CD4-positive, CD25-positive, alpha-beta regulatory T cell (primary cell): ENCODE data around the gene PRPF39. TPM values are rescaled to one million over a fixed set of nuclear protein-coding genes. Genes with fewer than 3 reads are reported as not detected.
"Not testable (repeated sequence)": the region's sequence is repeated elsewhere in the genome, so short reads cannot be mapped to it uniquely, and the experiment has no call there.

Experiments
- ATAC-seq, 2 donors: fragments of 150-1000 bp; cut with Tn5 transposase; one replicate each; pipeline ENCODE4 v1.10.0; 2021; ENCODE audit warnings: low read depth in 2 of 2, moderate number of reproducible peaks in 2 of 2, moderate library complexity in 1 of 2
- DNase-seq, 3 donors: peaks; one replicate each; pipeline versions ENCODE4 v3.0.0 to v3.0.0-alpha.2; 2012 to 2022; ENCODE audit warnings: mixed read lengths in 1 of 3
- H3K27ac ChIP-seq: one replicate; pipeline ENCODE4 v1.7.0; 2013; ENCODE audit warnings: mild to moderate bottlenecking, low read length; ENCODE audit not compliant: insufficient read depth, poor library complexity, severe bottlenecking
- H3K27me3 ChIP-seq: one replicate; pipeline ENCODE4 v1.7.0; 2013; ENCODE audit warnings: low read length; ENCODE audit not compliant: control insufficient read depth, insufficient read depth
- H3K36me3 ChIP-seq: one replicate; pipeline ENCODE4 v1.7.0; 2013; ENCODE audit warnings: mild to moderate bottlenecking, low read length, moderate library complexity; ENCODE audit not compliant: control insufficient read depth, insufficient read depth
- H3K4me1 ChIP-seq: 2 replicates; pipeline ENCODE4 v1.7.0; 2013; ENCODE audit warnings: mild to moderate bottlenecking, low read length; ENCODE audit not compliant: insufficient read depth, control insufficient read depth, poor library complexity, severe bottlenecking
- H3K4me3 ChIP-seq: one replicate; pipeline ENCODE4 v1.7.0; 2013; ENCODE audit warnings: low read depth, mild to moderate bottlenecking, low read length, moderate library complexity
- H3K9me3 ChIP-seq, 2 experiments: 1 replicate in 1 of 2; 2 replicates in 1 of 2; pipeline ENCODE4 v1.7.0; 2013; ENCODE audit warnings: low read length in 2 of 2, mild to moderate bottlenecking in 1 of 2, moderate library complexity in 1 of 2; ENCODE audit not compliant: control insufficient read depth in 2 of 2
- H3K27ac Mint-ChIP-seq, 3 donors: one replicate each; pipeline ENCODE4 v1.8.0; 2020 to 2022; ENCODE audit warnings: mild to moderate bottlenecking in 3 of 3, mixed read lengths in 3 of 3, moderate library complexity in 2 of 3
- H3K27me3 Mint-ChIP-seq: one replicate; pipeline ENCODE4 v1.8.0; 2022; ENCODE audit warnings: mild to moderate bottlenecking, mixed read lengths
- H3K36me3 Mint-ChIP-seq: one replicate; pipeline ENCODE4 v1.8.0; 2020; ENCODE audit warnings: mixed read lengths
- H3K4me1 Mint-ChIP-seq, 4 donors: one replicate each; pipeline ENCODE4 v1.8.0; 2020 to 2022; ENCODE audit warnings: mixed read lengths in 4 of 4, mild to moderate bottlenecking in 1 of 4
- H3K4me3 Mint-ChIP-seq, 4 donors: one replicate each; pipeline ENCODE4 v1.8.0; 2020 to 2022; ENCODE audit warnings: mild to moderate bottlenecking in 4 of 4, mixed read lengths in 4 of 4, moderate library complexity in 3 of 4
- H3K9me3 Mint-ChIP-seq, 7 donors: one replicate each; pipeline ENCODE4 v1.8.0; 2020 to 2022; ENCODE audit warnings: mixed read lengths in 7 of 7, mild to moderate bottlenecking in 3 of 7, moderate library complexity in 2 of 7
- polyA plus RNA-seq, 4 donors: library from polyadenylated mRNA; unstranded; fragments of 300-500 nt; fragmentation: Illumina TruSeq; gene quantifications; one replicate each; pipeline ENCODE4 v1.2.3, GENCODE V29; 2021
- total RNA-seq: library from RNA; stranded (reverse); gene quantifications from one replicate; pipeline ENCODE4 v1.2.3, GENCODE V29; 2022

Gene PRPF39
- total and polyA plus RNA-seq, 5 donors from 2014 or later = 5.5 to 64.4 (median 12.2) TPM

DNA sequence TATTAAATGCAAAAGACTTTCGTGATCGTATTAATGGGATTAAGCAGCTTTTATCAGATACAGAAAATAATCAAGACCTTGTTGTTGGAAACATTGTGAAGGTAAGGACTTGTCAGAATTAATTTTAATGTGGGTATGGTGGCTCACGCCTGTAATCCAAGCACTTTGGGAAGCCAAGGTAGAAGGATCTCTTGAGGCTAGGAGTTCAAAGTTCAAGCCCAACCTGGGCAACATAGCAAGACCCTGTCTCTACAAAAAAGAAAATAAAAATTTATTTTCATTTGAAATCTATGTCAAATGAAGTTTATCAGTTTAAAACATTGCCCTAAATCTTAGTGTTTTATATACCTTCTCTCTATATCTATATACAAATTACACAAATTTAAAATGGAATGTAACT, 17.2 kb upstream of the PRPF39 start:
- Histone ChIP-seq H3K27ac (no peak overlapping the region), H3K9me3 (no peaks in the 10 kb centered on the region), H3K36me3 (no peaks in the 10 kb centered on the region), H3K4me3 (no peak overlapping the region), H3K27me3 (no peaks in the 10 kb centered on the region), H3K4me1 (no peaks in the 10 kb centered on the region)
- Mint-ChIP-seq H3K27me3 (no peaks in the 10 kb centered on the region), H3K36me3 (peaks cover 25% of the 10 kb centered on the region), H3K27ac (no peak overlapping the region), H3K4me3 (no peak overlapping the region), H3K9me3 (peaks cover 0 to 2% (median 0%) of the 10 kb centered on the region in 7 donors), H3K4me1 (peaks cover 0 to 11% (median 5%) of the 10 kb centered on the region in 4 donors)
- ATAC-seq (no peak), DNase-seq (no peak)

DNA sequence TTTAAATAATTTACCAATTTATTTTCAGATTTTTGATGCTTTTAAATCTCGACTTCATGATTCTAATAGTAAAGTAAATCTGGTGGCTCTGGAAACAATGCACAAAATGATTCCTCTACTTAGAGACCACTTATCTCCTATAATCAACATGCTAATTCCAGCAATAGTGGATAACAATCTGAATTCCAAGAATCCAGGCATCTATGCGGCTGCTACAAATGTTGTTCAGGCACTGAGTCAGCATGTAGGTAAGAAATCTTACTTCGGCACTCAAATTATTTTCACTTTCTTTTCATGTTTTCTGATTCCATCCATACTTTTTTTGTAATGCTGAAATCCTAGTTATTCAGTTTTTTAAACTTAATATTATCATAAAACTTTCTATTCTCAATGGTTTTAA, 15.5 kb upstream of the PRPF39 start:
- Histone ChIP-seq H3K27me3 (no peaks in the 10 kb centered on the region), H3K4me3 (no peak overlapping the region), H3K9me3 (no peaks in the 10 kb centered on the region), H3K4me1 (no peaks in the 10 kb centered on the region), H3K36me3 (peaks cover 3% of the 10 kb centered on the region), H3K27ac (no peak overlapping the region)
- peaks cover 0 to 11% (median 3%) of the 10 kb centered on the region in 4 donors for H3K4me1 Mint-ChIP-seq
- H3K27ac Mint-ChIP-seq = no peak overlapping the region
- no peak overlapping the region for H3K4me3 Mint-ChIP-seq
- H3K36me3 Mint-ChIP-seq = peaks cover 20% of the 10 kb centered on the region
- peaks cover 0 to 2% (median 0%) of the 10 kb centered on the region in 7 donors for H3K9me3 Mint-ChIP-seq
- ATAC-seq (no peak), DNase-seq (no peak)
- no peaks in the 10 kb centered on the region for H3K27me3 Mint-ChIP-seq

DNA sequence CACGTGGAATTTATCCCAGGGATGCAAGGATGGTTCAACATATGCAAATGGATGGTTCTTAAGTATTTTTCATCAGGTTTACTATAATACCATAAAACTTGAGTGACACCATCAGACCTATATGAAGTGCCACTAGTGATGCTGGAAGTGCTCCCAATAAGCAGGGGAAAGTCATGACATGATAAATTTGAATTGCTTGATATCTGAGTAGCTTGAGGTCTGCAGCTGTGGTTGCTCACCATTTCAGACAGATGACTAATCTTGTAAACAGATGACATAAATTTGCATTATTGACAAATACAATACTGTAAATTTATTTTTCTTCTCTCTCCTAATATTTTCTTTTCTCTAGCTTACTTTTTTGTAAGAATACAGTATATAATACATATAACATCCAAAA, 13.7 kb upstream of the PRPF39 start:
- peaks cover 14% of the 10 kb centered on the region for H3K36me3 Mint-ChIP-seq
- H3K27me3 Mint-ChIP-seq = no peaks in the 10 kb centered on the region
- Histone ChIP-seq H3K9me3 (no peaks in the 10 kb centered on the region), H3K36me3 (peaks cover 4% of the 10 kb centered on the region), H3K27me3 (no peaks in the 10 kb centered on the region), H3K4me3 (no peak overlapping the region), H3K27ac (no peak overlapping the region), H3K4me1 (no peaks in the 10 kb centered on the region)
- H3K27ac Mint-ChIP-seq = no peak overlapping the region
- peaks cover 0 to 5% (median 0%) of the 10 kb centered on the region in 4 donors for H3K4me1 Mint-ChIP-seq
- H3K9me3 Mint-ChIP-seq = no peaks in the 10 kb centered on the region
- ATAC-seq (no peak), DNase-seq (no peak)
- H3K4me3 Mint-ChIP-seq = no peak overlapping the region

DNA sequence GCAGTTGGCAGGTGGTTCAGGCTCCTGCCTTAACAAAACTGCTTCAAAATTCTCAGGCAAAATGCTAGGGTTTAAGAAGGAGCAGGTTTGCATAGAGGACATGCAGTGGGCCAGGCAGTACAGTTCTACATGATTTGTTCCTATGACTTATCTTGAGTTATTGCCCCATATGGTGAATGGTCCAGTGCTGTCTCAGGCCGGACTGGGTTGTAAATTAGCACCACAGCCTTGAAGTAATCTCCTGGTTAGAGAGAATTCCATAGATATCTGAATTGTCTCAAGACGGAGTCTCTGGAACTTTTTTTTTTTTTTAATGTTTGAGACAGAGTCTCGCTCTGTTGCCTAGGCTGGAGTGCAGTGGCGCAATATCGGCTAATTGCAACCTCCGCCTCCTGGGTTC, 11.8 kb upstream of the PRPF39 start:
- Mint-ChIP-seq H3K4me1 (peaks cover 0 to 5% (median 0%) of the 10 kb centered on the region in 4 donors), H3K27ac (no peak overlapping the region), H3K27me3 (no peaks in the 10 kb centered on the region), H3K4me3 (no peak overlapping the region), H3K9me3 (no peaks in the 10 kb centered on the region), H3K36me3 (peaks cover 14% of the 10 kb centered on the region)
- H3K27ac ChIP-seq = no peak overlapping the region
- H3K9me3 ChIP-seq = no peaks in the 10 kb centered on the region
- H3K4me3 ChIP-seq = no peak overlapping the region
- ATAC-seq (no peak), DNase-seq (no peak)
- peaks cover 4% of the 10 kb centered on the region for H3K36me3 ChIP-seq
- H3K27me3 ChIP-seq = no peaks in the 10 kb centered on the region
- H3K4me1 ChIP-seq = no peaks in the 10 kb centered on the region

DNA sequence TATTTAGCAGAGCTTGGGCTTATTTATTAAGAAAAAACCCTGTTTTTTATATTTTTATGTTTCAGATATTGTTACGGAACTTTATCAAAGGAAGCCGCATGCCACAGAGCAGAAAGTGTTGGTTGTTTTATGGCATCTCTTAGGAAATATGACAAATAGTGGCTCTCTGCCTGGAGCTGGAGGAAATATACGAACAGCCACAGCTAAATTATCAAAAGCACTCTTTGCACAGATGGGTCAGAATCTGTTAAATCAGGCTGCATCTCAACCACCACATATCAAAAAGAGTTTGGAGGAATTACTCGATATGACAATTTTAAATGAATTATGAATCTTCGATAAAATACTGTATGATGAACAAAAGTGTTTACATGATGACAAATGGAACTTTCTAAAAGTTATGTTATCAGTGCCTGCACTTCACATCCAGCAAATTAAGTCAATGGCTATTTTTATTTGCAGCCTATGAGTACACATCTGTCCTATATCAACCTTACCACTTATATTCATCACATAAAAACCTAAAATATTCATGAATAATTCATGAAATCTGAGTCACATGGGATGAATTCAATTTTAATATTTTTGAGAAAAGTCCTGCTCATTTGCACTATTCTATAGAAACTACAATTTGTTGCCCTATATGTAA, 10.6 kb upstream of the PRPF39 start:
- H3K4me3 ChIP-seq = no peak overlapping the region
- H3K9me3 Mint-ChIP-seq = no peaks in the 10 kb centered on the region
- H3K9me3 ChIP-seq = no peaks in the 10 kb centered on the region
- no peak for ATAC-seq
- H3K4me3 Mint-ChIP-seq = no peak overlapping the region
- H3K27me3 Mint-ChIP-seq = no peaks in the 10 kb centered on the region
- peaks cover 4% of the 10 kb centered on the region for H3K36me3 ChIP-seq
- peaks cover 14% of the 10 kb centered on the region for H3K36me3 Mint-ChIP-seq
- DNase-seq = no peak
- H3K4me1 ChIP-seq = no peaks in the 10 kb centered on the region
- no peaks in the 10 kb centered on the region for H3K27me3 ChIP-seq
- no peaks in the 10 kb centered on the region for H3K4me1 Mint-ChIP-seq
- H3K27ac ChIP-seq = no peak overlapping the region
- H3K27ac Mint-ChIP-seq = no peak overlapping the region

DNA sequence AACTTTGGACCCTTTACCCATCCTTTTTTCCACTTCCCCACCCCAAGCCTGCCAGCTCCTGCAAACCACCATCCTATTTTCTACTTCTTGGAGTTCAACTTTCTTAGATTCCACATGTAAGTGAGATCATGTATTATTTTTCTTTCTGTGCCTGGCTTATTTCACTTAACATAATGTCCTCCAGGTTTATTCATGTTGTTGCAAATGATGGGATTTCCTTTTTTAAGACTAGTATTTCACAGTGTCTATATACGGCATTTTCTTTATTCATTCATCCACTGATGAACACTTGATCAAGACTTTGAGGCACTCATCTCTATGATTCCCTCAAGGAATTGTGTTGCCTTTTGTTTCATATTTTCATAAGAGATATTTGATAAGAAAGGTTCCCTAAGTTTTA, 5.6 kb upstream of the PRPF39 start:
- H3K4me3 Mint-ChIP-seq = peak overlapping the region in 1 of 4 donors; percentile 55

DNA sequence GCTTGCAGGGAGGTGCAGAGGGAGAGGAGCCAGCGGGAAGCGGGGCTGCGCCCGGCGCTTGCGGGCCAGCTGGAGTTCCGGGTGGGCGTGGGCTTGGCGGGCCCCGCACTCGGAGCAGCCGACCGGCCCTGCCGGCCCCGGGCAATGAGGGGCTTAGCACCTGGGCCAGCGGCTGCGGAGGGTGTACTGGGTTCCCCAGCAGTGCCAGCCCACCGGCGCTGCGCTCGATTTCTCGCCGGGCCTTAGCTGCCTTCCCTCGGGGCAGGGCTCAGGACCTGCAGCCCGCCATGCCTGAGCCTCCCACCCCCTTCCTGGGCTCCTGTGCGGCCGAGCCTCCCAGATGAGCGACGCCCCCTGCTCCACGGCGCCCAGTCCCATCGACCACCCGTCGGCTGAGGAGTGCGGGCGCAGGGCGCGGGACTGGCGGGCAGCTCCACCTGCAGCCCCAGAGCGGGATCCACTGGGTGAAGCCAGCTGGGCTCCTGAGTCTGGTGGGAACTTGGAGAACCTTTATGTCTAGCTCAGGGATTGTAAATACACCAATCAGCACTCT, 3.4 kb upstream of the PRPF39 start:
- not testable (repeated sequence) for H3K36me3 ChIP-seq, H3K4me3 ChIP-seq, H3K27ac Mint-ChIP-seq, H3K9me3 Mint-ChIP-seq, H3K27ac ChIP-seq, H3K9me3 ChIP-seq, ATAC-seq, H3K36me3 Mint-ChIP-seq, DNase-seq, H3K4me3 Mint-ChIP-seq, H3K27me3 ChIP-seq
- peaks cover 18% of the 10 kb centered on the region for H3K4me1 ChIP-seq
- Mint-ChIP-seq H3K27me3 (peaks cover 10% of the 10 kb centered on the region), H3K4me1 (peaks cover 11 to 22% (median 17%) of the 10 kb centered on the region in 4 donors)

More for the DNA sequence above, 5.6 kb upstream of the PRPF39 start:
- Histone ChIP-seq H3K4me1 (peaks cover 1% of the 10 kb centered on the region), H3K27me3 (no peaks in the 10 kb centered on the region), H3K9me3 (no peaks in the 10 kb centered on the region), H3K27ac (no peak overlapping the region), H3K36me3 (peaks cover 1% of the 10 kb centered on the region), H3K4me3 (no peak overlapping the region)
- Mint-ChIP-seq H3K36me3 (no peaks in the 10 kb centered on the region), H3K27me3 (peaks cover 4% of the 10 kb centered on the region), H3K27ac (no peak overlapping the region), H3K4me1 (peaks cover 2 to 4% (median 2%) of the 10 kb centered on the region in 4 donors), H3K9me3 (no peaks in the 10 kb centered on the region)
- no peak for ATAC-seq
- DNase-seq = no peak

DNA sequence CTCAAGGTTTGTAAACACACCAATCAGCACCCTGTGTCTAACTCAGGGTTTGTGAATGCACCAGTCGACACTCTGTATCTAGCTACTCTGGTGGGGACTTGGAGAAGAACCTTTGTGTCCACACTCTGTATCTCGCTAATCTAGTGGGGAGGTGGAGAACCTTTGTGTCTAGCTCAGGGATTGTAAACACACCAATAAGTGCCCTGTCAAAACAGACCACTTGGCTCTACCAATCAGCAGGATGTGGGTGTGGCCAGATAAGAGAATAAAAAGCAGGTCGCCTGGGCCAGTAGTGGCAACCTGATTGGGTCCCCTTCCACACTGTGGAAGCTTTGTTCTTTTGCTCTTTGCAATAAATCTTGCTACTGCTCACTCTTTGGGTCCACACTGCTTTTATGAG, 2.8 kb upstream of the PRPF39 start:
- DNase-seq, H3K27ac ChIP-seq, H3K36me3 ChIP-seq, H3K4me3 ChIP-seq, H3K9me3 ChIP-seq, H3K27me3 ChIP-seq, H3K9me3 Mint-ChIP-seq, H3K36me3 Mint-ChIP-seq, ATAC-seq: not testable (repeated sequence)
- H3K4me1 ChIP-seq = peaks cover 24% of the 10 kb centered on the region
- H3K4me1 Mint-ChIP-seq = peaks cover 13 to 28% (median 22%) of the 10 kb centered on the region in 4 donors
- H3K4me3 Mint-ChIP-seq = peak overlapping the region in 1 of 4 donors; percentile 21
- H3K27ac Mint-ChIP-seq = peak overlapping the region in 1 of 3 donors; percentile 67
- H3K27me3 Mint-ChIP-seq = peaks cover 10% of the 10 kb centered on the region
